ENCODE results near the gene SLC6A19.

DNA sequence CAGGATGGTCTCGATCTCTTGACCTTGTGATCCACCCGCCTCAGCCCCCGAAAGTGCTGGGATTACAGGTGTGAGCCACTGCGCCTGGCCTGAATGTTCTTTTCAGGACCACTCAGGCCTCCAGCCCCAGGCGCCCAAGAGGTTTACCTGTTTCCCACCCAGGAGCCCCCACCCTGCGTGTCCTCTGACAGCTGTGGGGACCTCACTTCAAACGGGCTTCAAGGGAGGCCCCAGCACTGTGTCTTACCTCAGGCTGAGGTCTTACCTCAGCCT lies 19.1 kb upstream of the SLC6A19 start:
- TF ChIP-seq, protein P1, sequence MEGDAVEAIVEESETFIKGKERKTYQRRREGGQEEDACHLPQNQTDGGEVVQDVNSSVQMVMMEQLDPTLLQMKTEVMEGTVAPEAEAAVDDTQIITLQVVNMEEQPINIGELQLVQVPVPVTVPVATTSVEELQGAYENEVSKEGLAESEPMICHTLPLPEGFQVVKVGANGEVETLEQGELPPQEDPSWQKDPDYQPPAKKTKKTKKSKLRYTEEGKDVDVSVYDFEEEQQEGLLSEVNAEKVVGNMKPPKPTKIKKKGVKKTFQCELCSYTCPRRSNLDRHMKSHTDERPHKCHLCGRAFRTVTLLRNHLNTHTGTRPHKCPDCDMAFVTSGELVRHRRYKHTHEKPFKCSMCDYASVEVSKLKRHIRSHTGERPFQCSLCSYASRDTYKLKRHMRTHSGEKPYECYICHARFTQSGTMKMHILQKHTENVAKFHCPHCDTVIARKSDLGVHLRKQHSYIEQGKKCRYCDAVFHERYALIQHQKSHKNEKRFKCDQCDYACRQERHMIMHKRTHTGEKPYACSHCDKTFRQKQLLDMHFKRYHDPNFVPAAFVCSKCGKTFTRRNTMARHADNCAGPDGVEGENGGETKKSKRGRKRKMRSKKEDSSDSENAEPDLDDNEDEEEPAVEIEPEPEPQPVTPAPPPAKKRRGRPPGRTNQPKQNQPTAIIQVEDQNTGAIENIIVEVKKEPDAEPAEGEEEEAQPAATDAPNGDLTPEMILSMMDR (conservative IDR thresholded peaks at IDR 0.05; ENCODE audit: low read depth, low read length), result no peak
- no peak for TF ChIP-seq EZH2 (IDR thresholded peaks at IDR 0.05; ENCODE audit: low read length, unreplicated experiment)
